ENCODE data around the gene PLEKHG4B. TPM values are rescaled to one million over a fixed set of nuclear protein-coding genes. Genes with fewer than 3 reads are reported as not detected.

The PLEKHG4B gene
- total RNA-seq, 1 experiment from 2014 or later: 2.3 TPM

DNA sequence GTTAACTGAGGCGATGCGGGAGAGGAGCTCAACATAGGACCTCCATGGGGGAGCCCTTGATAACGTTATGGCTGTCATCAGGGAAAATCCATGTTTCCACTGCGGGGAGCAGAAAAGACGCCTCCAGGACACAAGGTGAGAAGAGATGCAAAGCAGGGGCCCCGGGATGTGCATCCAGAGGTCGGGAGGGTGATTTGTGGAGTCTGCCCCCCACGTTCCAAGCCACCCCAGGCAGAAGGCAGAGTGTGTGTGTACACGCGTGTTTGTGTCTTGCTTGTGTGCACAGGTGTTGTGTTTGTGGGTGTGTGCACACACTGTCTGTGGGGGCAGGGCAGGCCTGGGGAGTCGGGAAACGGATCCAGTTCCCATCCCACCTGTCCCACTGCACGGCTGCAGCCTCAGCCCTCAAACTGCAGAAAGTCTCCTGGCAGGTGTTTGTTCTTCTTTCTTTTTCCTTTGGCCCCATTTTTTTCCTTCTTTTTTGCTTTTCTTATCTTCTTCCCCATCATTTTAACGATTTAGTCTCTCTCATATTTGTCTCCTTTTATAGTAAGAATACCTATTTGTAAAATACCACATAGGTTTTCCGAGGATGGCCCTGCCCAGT lies 17.4 kb upstream of the PLEKHG4B start:
- DNase-seq (ENCODE audit: low read depth): no peak

DNA sequence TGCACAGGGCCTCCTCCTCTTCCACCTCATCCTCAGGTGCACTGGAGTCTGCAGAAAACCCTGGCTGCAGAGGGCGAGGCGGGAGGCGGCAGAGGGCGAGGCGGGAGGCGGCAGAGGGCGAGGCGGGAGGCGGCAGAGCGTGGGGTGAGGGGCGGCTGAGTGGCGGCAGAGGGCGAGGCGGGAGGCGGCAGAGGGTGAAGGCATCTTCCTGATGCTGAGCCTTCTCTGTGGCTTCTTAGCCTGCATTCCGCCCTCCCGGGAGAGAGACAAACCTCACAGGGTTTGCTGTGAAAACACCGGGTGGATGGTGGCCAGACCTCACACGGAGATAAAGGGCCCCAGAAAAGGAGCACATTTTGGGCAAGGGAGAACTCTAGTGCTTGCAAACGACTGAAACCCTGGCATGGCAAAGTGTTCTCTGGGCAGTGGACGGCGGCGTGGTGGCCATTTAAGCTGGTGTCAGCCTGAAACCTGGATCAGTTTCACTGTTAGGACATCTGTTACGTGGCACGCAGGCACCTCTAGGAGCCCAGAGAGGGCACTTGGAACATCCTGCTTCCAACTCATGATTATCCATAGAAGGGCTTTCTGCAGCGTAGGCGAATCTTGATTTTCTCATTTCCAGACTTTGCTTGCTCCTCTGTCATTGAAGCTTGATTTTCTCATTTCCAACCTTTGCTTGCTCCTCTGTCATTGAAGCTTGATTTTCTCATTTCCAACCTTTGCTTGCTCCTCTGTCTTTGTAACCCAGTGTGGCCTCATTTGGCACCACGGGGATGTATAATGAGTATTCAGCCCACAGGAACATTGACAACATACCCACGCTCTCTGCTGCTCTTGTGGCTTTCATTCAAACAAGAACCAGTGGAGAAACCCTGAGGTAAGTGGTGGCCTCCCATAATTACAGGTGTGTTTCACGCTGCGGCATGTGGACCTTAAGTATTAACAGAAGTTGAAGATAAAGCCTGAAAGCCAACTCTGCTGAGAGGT lies 16.3 kb upstream of the PLEKHG4B start:
- no peak for DNase-seq (ENCODE audit: low read depth)

GRCh38 chr5:76358-77169 lies 15.4 kb upstream of the PLEKHG4B start:
- no peak for DNase-seq (ENCODE audit: low read depth)

- no peak for DNase-seq (ENCODE audit: low read depth)
Observed at GRCh38 chr5:77170-77501, 14.8 kb upstream of the PLEKHG4B start.

DNA sequence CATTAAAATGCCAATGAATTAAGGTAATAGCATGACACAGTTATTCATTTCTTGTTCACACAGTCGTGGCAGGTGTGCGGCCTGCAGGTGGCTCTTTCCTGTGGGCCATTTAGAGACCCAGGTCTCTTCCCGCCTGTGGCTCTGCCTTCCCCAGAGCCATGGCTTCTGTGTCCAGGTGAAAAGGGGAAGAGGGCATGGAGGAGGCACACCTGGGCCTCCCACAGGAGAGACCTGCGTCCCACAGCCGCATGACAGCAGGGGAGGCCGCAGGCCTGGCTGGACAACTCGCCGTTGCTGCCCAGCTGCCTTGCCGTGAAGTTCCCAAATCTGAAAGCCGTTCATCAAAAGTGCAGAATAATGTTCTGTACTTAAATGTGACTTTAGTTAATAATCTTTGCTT lies 14.4 kb upstream of the PLEKHG4B start:
- no peak for DNase-seq (ENCODE audit: low read depth)

- peak; percentile 61 for DNase-seq (ENCODE audit: low read depth)
Observed at GRCh38 chr5:77957-78804, 13.8 kb upstream of the PLEKHG4B start.

DNA sequence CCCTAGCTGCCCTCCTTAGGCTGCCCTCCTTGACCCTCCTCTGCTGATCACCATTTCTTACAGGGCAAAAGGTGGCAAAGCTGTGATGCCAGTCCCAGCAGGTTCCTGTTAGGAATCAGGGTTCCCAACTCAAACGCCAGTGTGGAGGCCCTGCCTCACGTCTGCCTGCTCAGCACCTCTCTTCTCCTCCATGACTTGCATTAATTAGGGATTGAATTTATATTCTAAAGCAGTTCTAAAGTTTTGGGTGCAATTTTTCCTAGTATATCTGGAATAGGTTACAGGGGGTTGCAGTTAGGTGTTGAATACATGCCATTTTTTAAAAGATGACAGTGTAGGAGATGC lies 13.2 kb upstream of the PLEKHG4B start:
- DNase-seq (ENCODE audit: low read depth): no peak

DNA sequence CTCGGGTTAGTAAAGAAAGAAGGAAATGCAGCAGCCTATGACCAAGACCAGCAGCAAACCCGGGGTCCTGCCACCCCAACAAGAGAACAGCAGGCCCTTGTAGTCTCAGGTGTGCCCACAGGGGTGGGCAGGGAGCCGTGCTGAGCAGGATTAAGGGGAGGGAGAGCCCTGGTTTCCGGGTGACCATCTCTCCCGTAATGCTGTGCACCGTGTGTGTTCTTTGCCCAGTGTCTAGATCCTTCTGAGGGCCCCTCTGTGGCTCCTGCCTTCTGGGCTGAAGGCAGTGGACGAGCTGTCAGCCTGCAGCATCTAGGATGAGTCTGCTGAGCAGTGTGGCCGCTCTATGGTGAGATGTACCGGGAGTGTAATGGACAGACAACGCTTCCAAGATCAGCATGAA lies 12.7 kb upstream of the PLEKHG4B start:
- no peak for DNase-seq (ENCODE audit: low read depth)

DNA sequence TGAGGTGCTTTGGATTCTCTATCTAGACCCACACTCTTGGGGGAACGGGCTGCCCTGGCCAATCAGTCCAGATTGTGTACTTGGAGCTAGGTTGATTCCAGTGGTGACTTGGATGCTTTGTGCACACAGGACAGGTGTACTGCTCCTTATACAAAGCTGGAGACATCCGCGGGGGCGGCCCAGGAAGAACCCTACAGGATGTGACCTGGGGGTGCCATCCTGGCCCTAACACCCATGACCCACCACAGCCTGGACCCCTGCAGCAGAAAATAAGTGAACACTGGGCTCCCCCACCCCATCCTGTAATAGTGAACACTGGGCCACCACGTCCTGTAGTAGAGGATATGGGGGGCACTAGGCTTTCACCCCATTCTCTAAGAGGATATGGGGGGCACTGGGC lies 12.1 kb upstream of the PLEKHG4B start:
- no peak for DNase-seq (ENCODE audit: low read depth)

- no peak for DNase-seq (ENCODE audit: low read depth)
Observed at GRCh38 chr5:81391-82021, 10.5 kb upstream of the PLEKHG4B start.

DNA sequence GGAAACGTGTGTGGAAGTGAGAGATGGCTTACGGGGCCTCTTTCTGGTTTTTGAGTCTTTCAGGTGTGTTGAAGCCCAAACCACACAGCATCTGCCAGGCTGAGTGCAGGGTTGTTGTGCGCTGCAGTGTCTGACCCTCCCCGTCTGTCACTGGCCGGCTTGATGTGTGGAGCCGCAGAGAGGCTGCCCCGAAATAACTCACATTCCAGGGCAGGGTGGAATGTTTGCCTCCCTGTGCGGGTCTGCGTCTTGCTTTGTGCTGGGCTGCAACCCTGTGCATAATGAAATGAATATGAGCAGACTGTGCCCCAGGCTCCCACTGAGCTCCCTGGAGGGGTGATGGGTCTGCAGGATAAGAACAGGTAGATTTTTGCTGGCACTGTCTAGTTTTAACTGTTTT lies 9.9 kb upstream of the PLEKHG4B start:
- DNase-seq (ENCODE audit: low read depth): peak; percentile 26

DNA sequence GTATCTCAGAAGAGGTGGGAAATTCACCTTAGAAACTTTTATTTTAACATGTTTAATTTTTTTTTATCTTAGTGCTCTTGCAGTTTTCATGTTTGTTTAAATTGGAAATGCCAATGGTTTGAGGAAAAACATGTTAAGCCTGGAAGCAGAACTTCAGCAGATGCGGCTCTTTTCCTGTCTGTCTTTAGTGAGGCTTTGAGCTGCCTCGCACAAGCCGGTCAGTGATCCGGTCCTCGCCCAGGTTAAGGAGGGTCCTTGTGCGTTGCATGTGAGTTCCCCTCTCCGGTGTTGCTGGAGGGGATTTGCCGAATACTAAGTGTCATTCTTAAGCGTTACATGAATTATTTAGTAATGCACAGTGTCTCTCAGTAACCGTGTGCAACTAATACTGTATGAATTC lies 9.4 kb upstream of the PLEKHG4B start:
- DNase-seq (ENCODE audit: low read depth): no peak

DNA sequence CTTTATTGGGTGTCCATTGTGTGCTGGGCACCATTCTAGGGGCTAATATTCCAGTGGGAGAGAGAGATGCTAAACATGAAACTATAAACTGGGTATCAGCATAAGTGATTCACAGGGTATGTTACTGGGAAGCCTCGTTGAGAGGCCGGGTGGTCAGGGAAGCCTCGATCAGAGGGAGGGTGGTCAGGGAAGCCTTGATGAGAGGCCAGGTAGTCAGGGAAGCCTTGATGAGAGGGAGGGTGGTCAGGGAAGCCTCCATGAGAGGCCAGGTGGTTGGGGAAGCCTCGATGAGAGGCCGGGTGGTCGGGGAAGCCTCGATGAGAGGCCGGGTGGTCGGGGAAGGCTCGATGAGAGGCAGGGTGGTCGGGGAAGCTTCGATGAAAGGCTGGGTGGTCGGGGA lies 8.9 kb upstream of the PLEKHG4B start:
- no peak for DNase-seq (ENCODE audit: low read depth)

GRCh38 chr5:85334-85995 lies 6.5 kb upstream of the PLEKHG4B start:
- no peak for DNase-seq (ENCODE audit: low read depth)

DNA sequence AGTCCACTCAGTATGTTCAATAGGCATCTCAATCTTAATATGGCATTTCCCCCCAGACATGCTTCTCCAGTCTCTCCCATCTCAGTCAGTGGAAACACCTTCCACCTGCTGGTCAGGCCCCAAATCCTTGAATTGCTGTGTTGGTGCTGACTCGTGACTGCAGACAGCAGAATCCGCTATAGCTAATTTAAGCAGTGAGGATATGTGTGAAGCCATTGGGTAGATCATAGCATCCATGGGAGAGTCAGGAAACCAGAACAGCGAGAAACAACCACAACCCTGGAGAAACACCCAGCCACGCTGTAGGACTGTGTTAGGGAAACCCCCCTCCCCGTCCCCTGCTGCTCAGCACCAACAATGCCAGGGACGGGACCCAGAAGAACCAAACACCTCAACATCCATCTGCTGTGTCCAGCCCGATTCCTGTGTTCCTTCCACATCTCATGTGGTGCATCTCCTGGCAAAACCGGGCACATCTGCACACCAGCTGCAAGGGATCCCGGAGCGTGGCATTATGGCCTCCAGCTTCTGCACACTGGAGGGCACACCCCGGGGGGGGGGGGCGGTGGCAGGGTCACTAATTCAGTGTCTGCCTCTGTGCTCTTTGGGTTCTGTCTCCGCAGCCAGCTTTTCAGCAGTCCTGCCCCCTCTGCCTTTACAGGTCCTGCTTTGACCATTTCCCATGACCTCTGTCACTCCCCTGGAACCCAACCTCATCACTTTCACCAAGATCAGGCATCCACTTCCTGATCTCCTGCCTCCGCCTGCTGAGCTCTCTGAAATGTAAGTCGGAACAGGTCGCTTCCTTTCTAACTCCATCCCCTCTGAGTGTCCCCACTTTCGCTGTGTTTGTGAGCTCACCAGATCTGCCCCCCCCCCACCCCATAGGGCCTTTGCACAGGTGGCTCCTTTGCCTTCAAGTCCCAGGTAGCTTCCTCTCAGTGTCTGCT lies 2.4 kb upstream of the PLEKHG4B start:
- DNase-seq (ENCODE audit: low read depth): no peak

- DNase-seq (ENCODE audit: low read depth): peak; percentile 31
Observed at GRCh38 chr5:90590-91547, 1.1 kb upstream of the PLEKHG4B start.

DNA sequence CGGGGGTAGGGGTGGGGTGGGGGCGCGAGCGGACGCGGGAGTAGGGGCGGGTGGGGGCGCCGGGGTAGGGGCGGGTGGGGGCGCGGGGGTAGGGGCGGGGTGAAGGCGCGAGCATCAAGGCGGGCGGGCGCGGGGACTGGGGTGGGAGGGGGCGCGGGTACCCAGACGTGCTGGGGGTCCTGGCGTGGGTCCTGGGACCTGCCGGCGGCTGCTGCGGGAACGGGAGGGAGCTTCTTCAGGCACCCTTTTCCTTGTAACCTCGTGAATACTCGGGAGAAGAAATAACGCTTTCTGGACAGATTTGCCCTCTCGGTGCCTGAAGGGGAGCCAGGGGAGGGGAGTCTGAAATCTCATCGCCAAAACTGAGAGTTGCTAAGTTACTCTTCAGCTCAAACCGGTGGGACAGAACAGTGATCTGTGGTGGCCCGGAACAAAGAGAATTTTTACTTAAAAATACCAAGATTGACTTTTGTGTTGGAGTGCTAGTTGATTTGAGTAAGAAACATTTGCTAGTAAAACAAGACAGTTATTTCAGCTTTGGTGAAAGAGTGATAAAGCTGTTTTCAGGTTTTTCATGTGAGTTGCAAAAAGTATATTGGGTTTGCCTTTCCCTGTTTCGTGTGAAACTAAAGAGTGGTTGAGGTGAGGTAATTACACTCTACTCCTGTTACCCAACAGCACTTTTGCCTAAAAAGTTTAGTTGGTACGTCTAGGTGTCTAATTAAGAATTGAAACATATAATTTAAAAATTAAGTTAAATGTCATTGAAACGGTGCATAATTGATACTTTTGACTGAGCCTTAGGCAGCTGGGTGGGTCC lies 643 bp downstream of the PLEKHG4B start:
- DNase-seq (ENCODE audit: low read depth): no peak

All from RPMI7951 (cell line).